GM21528 (cell line): ENCODE measurements around the gene POLH.

Experiments used
- ATAC-seq: cut with Tn5 transposase; IDR thresholded peaks from one replicate; pipeline ENCODE4 v1.9.1; 2021; ENCODE audit warnings: mild to moderate bottlenecking, moderate library complexity; ENCODE audit not compliant: unreplicated experiment, low FRiP score

Gene POLH

DNA sequence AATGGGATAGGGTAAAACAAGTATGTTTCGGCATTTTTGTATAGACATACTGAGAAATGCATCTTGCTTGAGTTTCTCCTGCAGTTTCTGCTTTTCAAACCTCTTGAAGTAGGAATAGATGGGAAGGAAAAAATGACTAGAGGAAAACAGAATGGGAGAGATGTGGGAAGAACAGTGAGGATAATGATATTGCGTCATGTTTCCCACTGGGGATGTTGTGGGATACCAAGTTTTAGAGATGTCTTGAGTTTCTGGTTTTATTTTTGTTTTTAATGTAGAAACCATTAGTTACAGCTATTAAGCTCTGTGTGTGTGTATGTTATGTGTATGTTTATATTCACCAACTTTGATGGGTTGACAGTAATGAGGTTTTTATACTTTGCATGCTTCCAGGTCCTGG lies 24.6 kb downstream of the POLH start:
- no peak for ATAC-seq

DNA sequence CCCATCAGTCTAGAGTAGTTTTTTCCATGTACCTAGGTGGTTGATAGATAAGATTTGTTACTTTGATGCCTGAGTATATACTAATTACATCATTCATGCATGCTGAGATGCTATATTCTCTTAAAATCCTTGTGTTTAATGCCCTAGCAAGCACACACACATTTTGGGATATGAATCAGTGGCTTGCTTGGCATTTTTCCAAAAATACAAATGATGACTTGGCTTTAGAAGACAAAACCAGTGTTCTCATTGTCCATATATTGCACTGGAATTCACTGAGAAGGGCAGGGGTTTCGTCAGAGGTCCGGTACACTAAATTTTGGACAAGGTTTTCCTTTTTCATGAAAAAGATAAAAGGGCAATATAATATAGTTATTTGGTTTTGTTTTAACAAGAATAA lies 28.2 kb downstream of the POLH start:
- ATAC-seq: no peak

DNA sequence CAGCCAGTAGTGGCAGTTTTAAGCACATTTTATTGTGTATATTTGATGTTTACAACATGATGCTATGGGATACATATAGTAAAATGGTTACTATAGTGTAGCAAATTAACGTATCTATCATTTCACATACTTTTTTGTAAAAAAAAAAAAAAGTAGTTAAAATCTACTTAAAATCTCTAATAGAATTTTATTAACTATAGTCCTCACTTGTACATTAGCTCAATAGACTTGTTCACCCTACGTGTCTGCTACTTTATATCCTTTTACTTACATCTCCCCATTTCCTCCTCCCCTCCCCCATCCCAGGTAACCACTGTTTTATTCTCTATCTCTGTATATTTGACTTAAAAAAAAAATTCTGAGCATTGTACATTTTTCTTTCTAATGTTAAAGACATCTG lies 30.0 kb downstream of the POLH start:
- no peak for ATAC-seq

DNA sequence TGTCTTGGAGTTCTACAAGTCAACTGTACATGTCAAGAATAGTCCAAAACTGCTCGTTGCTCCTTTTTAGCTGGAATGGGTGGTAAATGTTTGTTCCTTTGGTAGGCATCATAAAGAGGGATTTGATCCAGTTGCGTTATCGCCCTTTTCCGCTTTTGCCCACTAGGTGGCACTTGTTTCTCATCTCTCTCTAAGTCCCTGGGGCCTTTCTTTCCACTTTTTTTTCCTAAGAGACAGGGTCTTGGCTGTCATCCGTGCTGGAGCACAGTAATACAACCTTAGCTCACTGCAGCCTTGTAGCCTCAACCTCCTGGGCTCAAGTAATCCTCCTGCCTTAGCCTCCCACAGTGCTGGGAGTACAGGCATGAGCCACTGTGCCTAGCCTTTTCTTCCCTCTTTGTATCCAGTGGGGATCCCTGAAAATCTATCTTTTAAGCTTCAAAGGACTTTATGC lies 32.4 kb downstream of the POLH start:
- ATAC-seq: no peak

DNA sequence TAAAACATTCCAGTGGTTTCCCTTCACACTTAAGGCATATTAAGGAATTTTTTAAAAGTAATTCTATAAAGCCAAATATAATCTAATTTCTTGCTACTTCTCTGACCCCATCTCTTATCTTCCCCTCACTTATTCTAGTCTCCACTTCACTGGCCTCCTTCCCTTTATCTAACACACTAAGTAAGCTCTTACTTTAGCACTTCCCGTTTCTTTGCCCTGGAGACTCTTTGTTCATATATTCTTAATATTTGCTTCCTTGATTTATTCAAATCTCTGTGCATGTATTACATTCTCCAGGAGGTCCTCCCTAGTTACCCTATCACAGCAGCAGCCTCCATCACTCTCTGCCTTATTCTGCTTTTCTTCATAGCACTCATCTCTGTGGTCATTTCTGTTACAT lies 32.8 kb downstream of the POLH start:
- ATAC-seq: no peak

DNA sequence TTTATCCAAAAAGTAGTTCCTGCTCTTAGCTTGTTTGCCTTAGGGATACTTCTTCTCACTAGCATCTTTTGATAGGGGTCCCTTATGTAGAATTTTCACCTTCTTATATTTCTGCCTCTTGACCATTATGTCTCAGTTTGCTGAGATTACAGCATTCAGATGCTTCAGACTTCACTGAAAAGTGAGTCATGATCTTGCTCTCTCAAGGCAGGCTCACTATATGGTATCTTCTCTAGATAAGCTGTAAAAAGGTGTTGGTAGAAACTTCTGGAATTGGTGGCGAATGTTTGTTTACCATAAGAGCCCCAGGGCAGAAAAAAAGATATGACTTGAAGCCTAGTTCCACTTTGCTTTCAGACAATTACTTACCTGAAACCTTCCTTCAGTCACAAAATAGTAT lies 33.4 kb downstream of the POLH start:
- no peak for ATAC-seq

DNA sequence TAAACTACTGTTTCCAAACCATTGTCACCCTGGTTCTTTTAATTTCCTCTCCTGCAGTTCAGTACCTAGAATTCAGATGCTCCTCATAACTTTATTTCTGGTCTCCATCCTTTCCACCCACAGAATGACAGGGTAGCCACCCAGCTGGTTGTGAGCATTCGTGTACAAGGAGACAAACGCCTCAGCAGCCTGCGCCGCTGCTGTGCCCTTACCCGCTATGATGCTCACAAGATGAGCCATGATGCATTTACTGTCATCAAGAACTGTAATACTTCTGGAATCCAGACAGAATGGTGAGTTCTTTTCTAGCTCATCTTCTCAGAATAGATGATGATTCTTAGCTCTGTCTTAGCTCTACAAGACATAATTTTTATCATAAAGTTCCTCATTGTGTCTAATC lies 34.4 kb downstream of the POLH start:
- ATAC-seq: no peak

DNA sequence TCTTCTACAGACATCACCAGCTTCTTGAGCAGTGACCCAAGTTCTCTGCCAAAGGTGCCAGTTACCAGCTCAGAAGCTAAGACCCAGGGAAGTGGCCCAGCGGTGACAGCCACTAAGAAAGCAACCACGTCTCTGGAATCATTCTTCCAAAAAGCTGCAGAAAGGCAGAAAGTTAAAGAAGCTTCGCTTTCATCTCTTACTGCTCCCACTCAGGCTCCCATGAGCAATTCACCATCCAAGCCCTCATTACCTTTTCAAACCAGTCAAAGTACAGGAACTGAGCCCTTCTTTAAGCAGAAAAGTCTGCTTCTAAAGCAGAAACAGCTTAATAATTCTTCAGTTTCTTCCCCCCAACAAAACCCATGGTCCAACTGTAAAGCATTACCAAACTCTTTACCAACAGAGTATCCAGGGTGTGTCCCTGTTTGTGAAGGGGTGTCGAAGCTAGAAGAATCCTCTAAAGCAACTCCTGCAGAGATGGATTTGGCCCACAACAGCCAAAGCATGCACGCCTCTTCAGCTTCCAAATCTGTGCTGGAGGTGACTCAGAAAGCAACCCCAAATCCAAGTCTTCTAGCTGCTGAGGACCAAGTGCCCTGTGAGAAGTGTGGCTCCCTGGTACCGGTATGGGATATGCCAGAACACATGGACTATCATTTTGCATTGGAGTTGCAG lies 37.9 kb downstream of the POLH start:
- ATAC-seq: no peak

DNA sequence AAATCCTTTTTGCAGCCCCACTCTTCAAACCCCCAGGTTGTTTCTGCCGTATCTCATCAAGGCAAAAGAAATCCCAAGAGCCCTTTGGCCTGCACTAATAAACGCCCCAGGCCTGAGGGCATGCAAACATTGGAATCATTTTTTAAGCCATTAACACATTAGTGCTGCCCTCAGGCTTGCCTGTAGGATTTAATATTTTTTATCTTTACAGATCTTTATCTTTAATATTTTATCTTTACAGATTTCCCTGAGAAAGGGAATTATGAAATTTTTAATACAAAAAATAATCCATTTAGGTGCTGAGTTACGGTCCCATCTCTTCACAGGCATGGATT lies 38.4 kb downstream of the POLH start:
- ATAC-seq: no peak

DNA sequence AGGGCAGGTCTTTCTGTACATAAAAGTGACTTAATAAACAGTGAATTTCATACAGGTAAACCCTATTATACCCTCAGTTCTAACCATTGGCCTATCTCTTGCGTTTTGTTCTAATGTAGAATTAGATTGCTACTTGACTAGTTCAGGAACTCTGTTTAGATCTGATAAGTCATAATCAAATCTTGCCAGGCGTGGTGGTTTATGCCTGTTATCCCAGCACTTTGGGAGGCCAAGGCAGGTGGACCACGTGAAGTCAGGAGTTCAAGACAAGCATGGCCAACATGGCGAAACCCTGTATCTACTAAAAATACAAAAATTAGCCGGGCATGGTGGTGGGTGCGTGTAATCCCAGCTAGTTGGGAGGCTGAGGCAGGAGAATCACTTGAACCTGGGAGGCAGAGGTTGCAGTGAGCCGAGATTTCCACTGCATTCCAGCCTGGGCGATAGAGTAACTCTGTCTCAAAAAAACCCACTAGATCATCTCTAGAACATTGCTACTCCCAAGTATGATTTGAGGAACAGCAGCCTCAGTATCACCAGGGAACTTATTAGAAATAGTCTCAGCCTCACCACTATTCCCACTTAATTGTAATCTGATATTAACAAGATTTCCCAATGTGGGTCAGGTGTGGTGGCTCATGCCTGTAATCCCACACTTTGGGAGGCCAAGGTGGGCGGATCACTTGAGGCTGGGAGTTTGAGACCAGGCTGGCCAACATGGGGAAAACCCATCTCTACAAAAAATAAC lies 40.9 kb downstream of the POLH start:
- ATAC-seq: no peak

DNA sequence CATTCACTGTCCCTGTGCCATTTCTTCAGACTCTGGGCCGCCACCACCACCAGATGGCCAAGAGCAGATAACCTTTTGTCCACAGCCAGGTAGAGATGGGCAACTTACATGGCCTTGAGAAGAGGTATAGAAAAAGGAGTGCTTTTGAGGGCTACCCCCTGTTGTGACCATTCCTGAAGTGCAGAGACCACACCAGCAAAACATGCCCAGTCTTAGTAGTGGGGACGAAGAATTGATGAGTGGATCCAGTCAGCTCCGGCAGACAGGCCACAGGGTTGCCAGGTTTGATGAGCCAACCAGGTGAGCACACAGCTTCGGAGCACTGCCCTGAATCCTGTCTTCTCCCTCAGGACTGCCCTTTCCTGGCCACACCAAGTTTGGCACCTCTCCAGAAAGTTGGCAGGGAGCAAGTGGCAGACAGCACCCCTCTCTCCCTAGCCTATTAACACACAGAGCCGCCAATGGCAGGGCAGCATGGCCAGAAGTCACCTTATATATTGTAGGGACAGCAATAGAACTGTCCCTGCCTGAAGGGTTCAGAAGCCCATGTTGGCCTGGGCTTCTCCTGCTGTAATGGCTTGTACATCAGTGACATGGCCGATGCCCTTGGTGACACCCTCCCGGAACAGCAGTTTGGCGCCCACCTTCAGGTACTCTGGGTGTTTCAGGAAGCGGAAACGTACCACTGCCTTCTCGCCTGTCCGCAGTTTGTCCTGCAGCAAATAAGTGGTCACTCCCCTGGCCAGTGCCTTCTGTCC lies 45.3 kb downstream of the POLH start:
- ATAC-seq: no peak

DNA sequence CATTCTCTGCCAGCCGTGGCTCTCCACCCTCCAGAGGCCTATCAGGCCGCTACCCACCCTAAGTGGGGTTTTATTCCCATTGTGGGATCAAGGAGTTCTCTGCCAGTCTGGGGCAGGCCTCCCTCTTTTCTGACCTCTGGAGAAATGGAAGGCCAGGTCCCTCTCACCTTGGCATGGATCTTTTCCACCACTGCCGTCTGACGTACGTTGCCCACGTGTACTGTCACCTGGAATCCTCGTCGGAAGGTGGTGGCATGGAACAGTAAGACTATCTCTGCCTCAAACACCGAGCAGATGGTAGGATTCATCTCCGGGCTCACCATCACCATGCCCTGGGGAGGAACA lies 45.8 kb downstream of the POLH start:
- no peak for ATAC-seq

DNA sequence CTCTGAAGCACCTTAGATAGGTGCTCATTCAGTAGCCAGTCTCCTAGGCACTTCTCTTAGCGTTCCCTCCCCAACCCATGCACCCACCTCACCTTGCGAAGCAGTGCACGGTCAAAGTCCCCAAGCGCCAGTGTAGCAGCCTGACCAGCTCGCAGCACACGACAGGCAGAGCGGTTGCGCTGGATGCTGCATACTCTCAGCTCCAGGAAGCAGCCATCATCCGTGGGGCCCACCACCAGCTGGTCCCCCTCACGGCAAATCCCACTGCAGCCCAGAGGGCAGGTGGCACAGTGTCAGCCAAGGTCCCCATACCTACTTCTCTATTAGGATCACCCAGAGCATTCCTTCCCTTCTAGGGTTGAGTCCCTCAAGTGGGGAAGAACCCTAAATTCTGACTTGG lies 46.6 kb downstream of the POLH start:
- ATAC-seq: no peak

DNA sequence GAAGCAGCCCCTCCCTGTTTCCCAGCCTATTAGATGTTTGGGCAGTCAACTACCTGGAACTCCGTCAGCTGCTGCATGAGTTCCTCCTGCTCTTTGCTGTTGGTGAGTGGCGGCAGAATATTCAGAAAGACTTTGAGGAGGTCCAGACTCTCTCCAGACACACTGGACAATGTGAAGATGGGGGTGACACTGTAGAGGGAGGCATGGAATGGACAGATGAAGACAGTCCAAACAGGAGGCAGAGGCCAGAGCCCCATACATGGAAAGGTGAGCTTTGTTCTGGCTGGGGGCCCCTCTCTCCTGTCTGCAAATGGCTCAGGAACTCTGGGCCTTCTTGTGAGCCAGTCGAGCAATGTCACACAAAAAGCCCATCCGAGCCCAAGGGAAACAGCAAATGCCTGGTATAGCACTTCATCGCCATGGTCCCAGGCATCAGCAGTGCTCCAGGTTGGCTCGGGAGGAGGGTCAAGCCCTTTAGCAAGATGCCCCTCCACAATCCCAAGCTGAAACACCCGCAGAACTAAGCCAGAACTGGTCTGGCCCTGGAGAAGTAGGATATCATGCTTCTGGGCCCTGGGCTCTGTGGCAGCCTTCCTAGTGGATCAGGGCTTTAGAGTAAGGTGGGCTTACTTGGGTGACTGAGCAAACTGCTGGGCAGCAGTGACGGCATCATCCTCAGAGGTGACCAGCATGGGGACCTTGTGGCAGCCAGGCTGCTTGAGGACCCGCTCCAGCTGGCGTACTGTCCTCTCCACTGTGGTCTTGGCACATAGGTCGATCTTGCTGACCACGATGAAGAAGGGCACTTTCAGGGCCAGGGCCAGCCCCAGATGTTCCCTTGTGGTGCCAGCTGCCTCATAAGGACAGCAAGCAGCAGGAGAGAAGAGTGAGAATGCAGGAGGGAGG lies 48.1 kb downstream of the POLH start:
- ATAC-seq: no peak

DNA sequence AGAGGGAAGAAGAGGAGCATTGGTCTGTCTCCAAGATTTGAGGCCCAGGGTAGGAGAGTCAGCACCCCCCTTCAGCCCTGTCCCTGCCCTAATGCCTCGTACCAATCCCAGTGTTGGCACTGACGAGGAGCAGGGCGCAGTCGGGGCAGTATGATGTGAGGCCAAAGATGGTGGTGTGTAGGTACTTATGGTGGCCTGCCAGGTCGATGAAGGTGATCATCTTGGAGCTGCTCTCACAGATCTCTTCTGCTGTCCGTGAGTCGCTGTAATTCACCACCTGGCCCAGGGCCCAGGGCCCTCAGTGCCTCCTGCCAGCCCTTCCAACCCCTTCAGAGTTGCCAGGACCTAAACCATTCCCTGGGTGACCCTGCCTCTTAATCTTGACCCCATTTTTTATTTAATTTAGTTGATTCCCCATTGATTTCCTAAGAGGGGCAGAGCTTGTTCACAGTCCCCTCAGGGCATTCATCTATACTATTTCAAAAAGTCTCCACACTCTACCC lies 48.9 kb downstream of the POLH start:
- ATAC-seq: no peak

DNA sequence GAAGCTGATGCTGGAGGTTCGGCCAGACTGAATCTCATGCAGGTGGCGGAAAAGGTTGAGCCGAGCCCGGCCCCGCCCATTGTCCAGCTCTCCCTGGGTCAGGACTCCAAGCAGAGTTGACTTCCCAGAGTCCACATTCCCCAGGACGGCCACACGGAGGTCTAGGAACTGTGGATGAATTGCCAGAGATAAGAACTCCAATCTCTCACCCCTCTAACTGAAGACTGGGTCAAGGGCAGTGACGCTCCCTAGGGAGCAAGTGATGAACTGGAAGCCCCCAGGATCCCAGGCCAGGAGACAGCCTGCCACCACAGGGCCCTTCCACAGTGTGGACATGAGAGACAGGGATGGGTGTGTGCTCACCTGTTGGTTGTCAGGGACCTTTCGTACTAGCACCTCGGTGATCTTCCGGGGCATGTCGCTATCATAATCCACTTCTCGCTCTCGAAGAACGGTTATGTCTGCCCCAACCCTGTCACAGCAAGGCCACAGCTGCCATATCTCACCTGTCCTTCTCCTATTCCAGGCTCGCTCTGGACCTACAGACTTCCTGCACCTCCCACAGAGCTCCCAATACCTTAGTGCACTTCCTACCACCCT lies 49.5 kb downstream of the POLH start:
- ATAC-seq: no peak

DNA sequence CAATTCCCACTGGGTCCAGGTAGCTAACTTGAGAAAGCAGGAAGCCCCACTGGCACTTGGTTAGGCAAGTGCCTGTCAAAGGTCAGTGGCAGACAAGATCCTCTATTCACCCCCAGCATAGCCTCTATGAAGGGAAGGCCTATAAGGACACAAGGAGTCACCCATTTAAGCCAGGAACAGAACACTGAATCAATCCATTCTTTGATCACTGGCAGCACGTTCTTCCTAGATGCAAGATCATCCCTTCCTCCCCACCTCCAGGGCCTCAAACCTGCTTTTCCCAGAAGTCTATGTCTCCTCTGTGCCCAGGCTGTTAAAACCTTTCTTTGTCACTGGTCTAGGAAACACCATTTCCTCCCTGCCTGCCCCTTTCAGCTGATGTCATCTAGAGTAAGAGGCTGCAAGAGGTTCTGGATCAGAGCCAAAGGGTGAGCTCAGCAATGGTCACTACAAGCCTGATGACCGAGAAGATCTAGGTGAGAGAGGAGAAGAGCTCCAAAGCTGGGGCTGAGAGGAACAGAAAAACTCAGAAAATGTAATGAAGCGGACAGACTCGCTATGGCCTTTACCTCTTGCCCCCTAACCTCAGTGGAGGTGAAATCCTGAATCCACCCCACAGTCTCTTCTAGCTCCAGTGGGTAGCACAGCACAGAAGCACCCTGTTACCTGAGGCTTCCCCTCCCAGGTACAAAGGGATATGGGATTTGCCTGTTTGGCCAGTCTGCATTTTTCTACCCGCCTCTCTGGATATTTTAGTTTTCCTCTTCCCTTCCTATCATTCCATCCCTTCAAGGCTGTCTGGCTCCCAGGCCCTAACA lies 51.2 kb downstream of the POLH start:
- no peak for ATAC-seq

DNA sequence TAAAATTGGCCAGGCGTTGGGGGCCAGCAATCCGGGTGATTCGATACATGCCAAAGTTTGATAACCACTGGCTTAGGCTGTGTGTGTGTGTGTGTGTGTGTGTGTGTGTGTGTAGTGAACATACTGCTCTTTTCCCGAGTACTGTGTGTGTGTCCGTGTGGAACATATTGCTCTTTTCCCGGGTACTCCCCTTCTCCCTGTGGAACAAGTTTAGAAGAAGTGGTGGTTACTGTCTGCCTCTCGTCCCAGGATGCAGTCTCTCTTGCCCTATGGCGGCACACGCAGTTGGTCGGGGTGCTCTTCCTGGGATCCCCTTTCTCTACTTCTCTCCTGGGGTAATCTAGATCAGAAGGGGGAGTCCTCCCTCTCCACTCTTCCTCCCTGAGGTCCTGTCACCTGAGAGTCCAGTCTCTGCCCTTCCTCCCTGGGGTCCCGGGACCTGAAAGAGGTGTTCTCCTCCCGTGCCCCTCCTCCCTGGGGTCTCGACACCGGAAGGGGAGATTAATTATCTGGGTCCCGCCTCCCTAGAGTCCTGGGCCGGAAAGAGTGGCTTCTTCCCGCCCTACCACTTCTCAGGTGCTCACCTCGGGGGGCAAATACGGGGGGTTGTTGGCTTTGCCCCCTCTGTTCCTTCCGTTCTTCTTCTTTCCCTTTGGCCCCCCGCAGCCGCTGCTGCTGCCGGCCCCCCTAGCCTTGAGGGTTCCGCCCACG lies 52.6 kb downstream of the POLH start:
- ATAC-seq: peak; percentile 23

DNA sequence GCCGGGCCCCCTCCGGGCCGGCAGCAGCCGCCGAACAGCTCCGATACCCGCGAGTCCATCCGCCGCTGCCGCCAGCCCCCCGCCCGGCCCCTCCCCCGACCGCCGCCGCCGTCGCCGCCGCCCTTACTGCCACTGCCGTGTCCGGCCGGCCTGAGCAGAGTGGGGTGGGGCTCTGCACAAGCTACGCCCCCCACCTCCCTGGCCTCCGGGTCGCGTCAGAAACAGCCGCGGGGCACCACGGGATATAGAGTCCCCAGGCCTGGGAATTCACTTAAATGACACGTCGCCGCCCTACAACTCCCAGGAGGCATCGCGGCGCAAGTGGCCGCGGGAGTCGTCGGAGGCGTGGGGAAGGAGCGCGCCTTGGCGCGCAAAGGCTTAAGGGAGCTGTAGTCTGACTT lies 53.1 kb downstream of the POLH start, which contains the start of gene GTPBP2:
TSS of gene GTPBP2 (minus strand) at position 161 of the 401 bp plus-strand sequence. CDS start at position 59, 102 bp downstream.
- peak; percentile 82 for ATAC-seq
